Sigmoid colon (tissue), 7 donors: Measurements from ENCODE around the gene RGMB. TPM values are rescaled to one million over a fixed set of nuclear protein-coding genes. Genes with fewer than 3 reads are reported as not detected.

Source experiments
- DNase-seq: peaks from one replicate; pipeline ENCODE4 v3.0.0-alpha.2; 2019
- H3K27ac ChIP-seq, 4 donors: fragments of 200-600 bp; sonication (generic); one replicate each; pipeline ENCODE4 v1.5.1; 2016 to 2019; ENCODE audit warnings: mild to moderate bottlenecking in 1 of 4
- H3K27me3 ChIP-seq, 3 donors: fragments of 200-600 bp; sonication (generic); one replicate each; pipeline ENCODE4 v1.5.1; 2019; ENCODE audit warnings: mild to moderate bottlenecking in 1 of 3
- H3K36me3 ChIP-seq, 4 donors: fragments of 200-600 bp; sonication (generic); one replicate each; pipeline ENCODE4 v1.5.1; 2016 to 2019
- H3K4me1 ChIP-seq, 4 donors: fragments of 200-600 bp; sonication (generic); one replicate each; pipeline ENCODE4 v1.5.1; 2017 to 2019
- H3K4me3 ChIP-seq, 4 donors: fragments of 200-600 bp; sonication (generic); one replicate each; pipeline ENCODE4 v1.5.1; 2017 to 2019; ENCODE audit warnings: mild to moderate bottlenecking in 2 of 4, moderate library complexity in 1 of 4
- H3K9me3 ChIP-seq, 4 donors: fragments of 200-600 bp in 3 of 4; sonication (generic) in 3 of 4; one replicate each; pipeline versions ENCODE4 v1.5.1 to v1.6.1; 2013 to 2019
- EP300 ChIP-seq, 4 donors: sonication (generic); formaldehyde crosslinking; IDR thresholded peaks; one replicate each; pipeline ENCODE4 v1.6.1; 2017; ENCODE audit warnings: antibody characterized with exemption in 4 of 4
- POLR2A ChIP-seq, 2 donors: fragments of 450-650 bp; IDR thresholded peaks; one replicate each; pipeline ENCODE4 v1.6.1; 2016; ENCODE audit warnings: antibody characterized with exemption in 2 of 2, mild to moderate bottlenecking in 2 of 2, moderate library complexity in 2 of 2
- POLR2AphosphoS5 ChIP-seq, 4 donors: sonication (generic); formaldehyde crosslinking; IDR thresholded peaks; one replicate each; pipeline ENCODE4 v1.6.1; 2017; ENCODE audit warnings: antibody characterized with exemption in 4 of 4
- WGBS, 2 donors: extraction: QIAGEN DNeasy Blood & Tissue Kit; methylation state at CpG; one replicate each; pipeline ENCODE4 v1.1.7; 2013; 5-methylcytosine and 5-hydroxymethylcytosine counted together
- intact Hi-C: fragments of 100-400 bp; cut with DNase I; formaldehyde crosslinking; loops from one replicate; pipeline ENCODE4 v1.15.1; 2023
- polyA plus RNA-seq, 3 donors: library from polyadenylated mRNA; stranded (reverse); fragments of 200-250 nt; gene quantifications; one replicate each; pipeline ENCODE4 v1.2.3, GENCODE V29; 2013
- total RNA-seq, 4 donors: library from RNA; depleted of rRNA; stranded (reverse); fragments of >200 nt; gene quantifications; one replicate each; pipeline ENCODE4 v1.1.0, GENCODE V29; 2016
- TF ChIP-seq, protein P1 (sequence below), 4 experiments: fragments of 450-650 bp in 3 of 4; fragments of 200-600 bp in 1 of 4; IDR thresholded peaks; one replicate each; pipeline ENCODE4 v1.5.1; 2016 to 2019; ENCODE audit warnings: antibody characterized with exemption in 4 of 4, mild to moderate bottlenecking in 3 of 4, moderate library complexity in 2 of 4
- donor health status: healthy with polysubstance abuse.
- donor health status: Bipolar disorder and iron deficiency.
- donor health status: healthy.

RGMB gene
- total and polyA plus RNA-seq, 7 donors = 3.7 to 32.1 (median 25.0) TPM

DNA sequence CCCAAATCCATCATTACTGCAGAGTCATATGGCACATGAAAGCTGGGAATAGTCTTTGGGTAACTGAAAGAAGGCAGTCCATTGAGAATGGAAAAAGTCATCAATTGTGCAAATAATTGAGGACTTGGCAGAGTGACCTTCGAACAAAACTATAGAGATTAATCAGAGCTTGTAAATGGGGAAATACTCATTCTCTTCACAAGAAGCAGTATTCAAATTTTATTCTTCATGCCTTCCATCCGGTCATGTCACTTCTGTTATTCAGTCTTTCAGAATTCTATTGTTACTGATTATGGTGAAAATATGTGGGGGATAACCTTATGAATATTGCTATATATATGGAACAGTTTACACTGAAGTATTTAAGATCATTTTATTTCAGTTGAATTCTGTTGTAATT is 8.1 kb downstream of the RGMB start:
- no peaks in the 10 kb centered on the region for H3K9me3 ChIP-seq
- H3K4me3 ChIP-seq = no peak overlapping the region
- intact Hi-C loops = no loop called here
- no peak overlapping the region for H3K27ac ChIP-seq
- TF ChIP-seq POLR2AphosphoS5 (IDR thresholded peaks at IDR 0.05) (no peak), POLR2A (IDR thresholded peaks at IDR 0.05) (no peak), EP300 (IDR thresholded peaks at IDR 0.05) (no peak)
- TF ChIP-seq, protein P1, sequence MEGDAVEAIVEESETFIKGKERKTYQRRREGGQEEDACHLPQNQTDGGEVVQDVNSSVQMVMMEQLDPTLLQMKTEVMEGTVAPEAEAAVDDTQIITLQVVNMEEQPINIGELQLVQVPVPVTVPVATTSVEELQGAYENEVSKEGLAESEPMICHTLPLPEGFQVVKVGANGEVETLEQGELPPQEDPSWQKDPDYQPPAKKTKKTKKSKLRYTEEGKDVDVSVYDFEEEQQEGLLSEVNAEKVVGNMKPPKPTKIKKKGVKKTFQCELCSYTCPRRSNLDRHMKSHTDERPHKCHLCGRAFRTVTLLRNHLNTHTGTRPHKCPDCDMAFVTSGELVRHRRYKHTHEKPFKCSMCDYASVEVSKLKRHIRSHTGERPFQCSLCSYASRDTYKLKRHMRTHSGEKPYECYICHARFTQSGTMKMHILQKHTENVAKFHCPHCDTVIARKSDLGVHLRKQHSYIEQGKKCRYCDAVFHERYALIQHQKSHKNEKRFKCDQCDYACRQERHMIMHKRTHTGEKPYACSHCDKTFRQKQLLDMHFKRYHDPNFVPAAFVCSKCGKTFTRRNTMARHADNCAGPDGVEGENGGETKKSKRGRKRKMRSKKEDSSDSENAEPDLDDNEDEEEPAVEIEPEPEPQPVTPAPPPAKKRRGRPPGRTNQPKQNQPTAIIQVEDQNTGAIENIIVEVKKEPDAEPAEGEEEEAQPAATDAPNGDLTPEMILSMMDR (IDR thresholded peaks at IDR 0.05) = no peak
- H3K27me3 ChIP-seq = no peaks in the 10 kb centered on the region
- 14 to 49% methylated on average over 2 of the region's 2 CpGs for WGBS, 2 donors
- peaks cover 0 to 6% (median 2%) of the 10 kb centered on the region in 4 donors for H3K36me3 ChIP-seq
- no peak for DNase-seq
- peaks cover 0 to 50% (median 27%) of the 10 kb centered on the region in 4 donors for H3K4me1 ChIP-seq

DNA sequence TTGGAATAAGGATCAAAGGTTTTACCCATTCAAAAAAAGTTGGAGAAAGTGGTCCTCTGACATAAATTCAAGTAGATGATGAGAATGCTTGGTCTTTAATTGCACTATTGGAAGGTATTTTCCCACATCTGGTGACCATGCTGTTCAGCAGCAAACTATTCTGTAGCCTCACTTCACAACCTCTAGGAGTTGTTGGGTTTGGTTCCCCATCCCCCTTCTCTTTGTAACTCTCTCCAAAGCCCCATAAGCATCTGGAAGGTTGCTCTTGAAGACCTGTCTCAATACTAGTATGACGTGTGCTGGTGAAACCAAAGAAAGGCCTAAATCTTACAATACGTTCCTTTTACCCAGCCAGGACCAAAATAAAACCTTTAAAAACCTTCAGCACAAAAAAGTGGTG is 8.5 kb downstream of the RGMB start:
- TF ChIP-seq EP300 (IDR thresholded peaks at IDR 0.05) = no peak
- no peak for TF ChIP-seq POLR2AphosphoS5 (IDR thresholded peaks at IDR 0.05)
- TF ChIP-seq, protein P1 (IDR thresholded peaks at IDR 0.05) = no peak
- no peak for TF ChIP-seq POLR2A (IDR thresholded peaks at IDR 0.05)
- H3K4me1 ChIP-seq = peaks cover 0 to 52% (median 26%) of the 10 kb centered on the region in 4 donors
- no peak for DNase-seq
- no peak overlapping the region for H3K27ac ChIP-seq
- H3K4me3 ChIP-seq = no peak overlapping the region
- 27 to 79% methylated on average over 2 of the region's 2 CpGs for WGBS, 2 donors
- intact Hi-C loops = no loop called here
- no peaks in the 10 kb centered on the region for H3K9me3 ChIP-seq
- H3K27me3 ChIP-seq = no peaks in the 10 kb centered on the region
- peaks cover 0 to 6% (median 2%) of the 10 kb centered on the region in 4 donors for H3K36me3 ChIP-seq

DNA sequence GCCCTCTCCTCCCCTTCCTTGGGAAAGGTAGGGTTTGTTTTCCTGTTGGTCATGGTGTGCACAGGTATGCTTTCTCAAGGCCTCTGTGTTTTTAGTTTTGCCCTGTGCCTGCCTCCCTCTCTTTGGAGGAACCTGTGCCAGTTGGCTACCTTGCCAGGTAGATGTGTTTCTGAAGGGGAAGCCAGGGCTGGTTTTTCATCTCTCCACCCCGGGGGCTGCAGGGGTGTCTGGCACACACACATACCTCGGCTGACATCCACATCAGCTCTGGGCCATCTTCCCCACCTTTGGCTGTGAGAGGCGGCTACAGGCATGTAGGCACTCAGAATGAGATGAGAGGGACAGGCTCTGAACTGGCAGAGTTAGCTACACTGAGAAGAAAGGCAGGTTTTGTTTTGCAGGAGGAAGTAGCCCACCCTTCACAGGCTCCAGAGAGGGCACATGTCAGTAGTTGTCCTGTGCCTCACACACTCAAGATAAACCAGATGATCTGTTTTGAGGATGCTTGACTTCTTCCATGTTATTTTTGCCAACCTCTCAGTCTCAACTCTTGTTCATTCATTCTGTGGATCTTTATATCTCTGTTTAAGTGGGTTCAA is 9.7 kb downstream of the RGMB start:
- H3K36me3 ChIP-seq = peaks cover 0 to 9% (median 3%) of the 10 kb centered on the region in 4 donors
- DNase-seq = no peak
- WGBS, 2 donors = 23 to 70% methylated on average over 3 of the region's 3 CpGs
- H3K4me1 ChIP-seq = peaks cover 0 to 63% (median 34%) of the 10 kb centered on the region in 4 donors
- intact Hi-C loops = no loop called here
- H3K27ac ChIP-seq = no peak overlapping the region
- H3K4me3 ChIP-seq = no peak overlapping the region
- TF ChIP-seq EP300 (IDR thresholded peaks at IDR 0.05) (no peak), POLR2A (IDR thresholded peaks at IDR 0.05) (no peak), POLR2AphosphoS5 (IDR thresholded peaks at IDR 0.05) (no peak)
- TF ChIP-seq, protein P1 (IDR thresholded peaks at IDR 0.05) = no peak
- H3K9me3 ChIP-seq = no peaks in the 10 kb centered on the region
- H3K27me3 ChIP-seq = no peaks in the 10 kb centered on the region

DNA sequence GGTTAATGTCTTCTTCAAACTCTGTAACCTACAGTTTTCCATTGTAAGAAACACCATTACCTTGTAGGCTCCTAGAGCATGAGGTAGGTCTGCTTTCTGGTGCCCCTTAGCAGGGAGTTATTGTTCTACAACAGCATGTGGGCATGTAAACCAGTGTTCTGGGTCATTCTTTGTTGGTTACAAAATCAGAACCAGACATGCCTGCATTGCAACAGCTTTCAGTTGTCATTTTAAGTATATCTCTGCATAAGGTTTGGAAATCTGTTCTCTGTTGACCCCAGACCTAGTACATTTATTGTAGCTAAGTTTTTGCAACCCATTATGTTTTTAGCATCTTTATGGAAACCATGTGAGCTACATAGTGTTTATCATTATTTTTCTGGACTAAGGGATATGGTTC is 10.9 kb downstream of the RGMB start:
- DNase-seq = no peak
- intact Hi-C loops = no loop called here
- no peak for TF ChIP-seq POLR2A (IDR thresholded peaks at IDR 0.05)
- no peak for TF ChIP-seq EP300 (IDR thresholded peaks at IDR 0.05)
- TF ChIP-seq, protein P1 (IDR thresholded peaks at IDR 0.05) = no peak
- TF ChIP-seq POLR2AphosphoS5 (IDR thresholded peaks at IDR 0.05) = no peak
- no peaks in the 10 kb centered on the region for H3K9me3 ChIP-seq
- peak overlapping the region in 1 of 4 donors; percentile 28 for H3K27ac ChIP-seq
- H3K36me3 ChIP-seq = peaks cover 0 to 9% (median 3%) of the 10 kb centered on the region in 4 donors
- no peaks in the 10 kb centered on the region for H3K27me3 ChIP-seq
- H3K4me3 ChIP-seq = no peak overlapping the region
- peaks cover 0 to 68% (median 41%) of the 10 kb centered on the region in 4 donors for H3K4me1 ChIP-seq

DNA sequence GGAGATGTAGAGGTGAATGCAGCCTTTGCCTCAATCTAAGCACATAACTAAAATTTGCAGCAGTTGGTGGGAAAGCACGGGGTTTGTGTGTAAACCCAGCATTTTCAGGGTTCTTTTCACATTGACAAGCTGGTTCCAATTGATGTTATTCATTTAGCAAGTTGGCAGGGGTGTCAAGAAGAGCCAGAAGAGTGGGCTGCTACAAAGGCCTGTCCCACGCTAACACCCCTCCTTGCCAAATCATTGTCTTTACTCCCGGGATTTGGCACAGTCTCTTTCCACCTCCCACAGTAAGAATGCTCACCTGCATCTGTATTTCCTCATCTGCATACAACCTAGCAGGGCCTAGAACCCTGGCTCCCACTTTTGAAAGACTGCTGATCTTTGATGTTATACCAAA is 11.8 kb downstream of the RGMB start:
- intact Hi-C loops = no loop called here
- Histone ChIP-seq H3K27me3 (no peaks in the 10 kb centered on the region), H3K4me1 (peaks cover 0 to 67% (median 41%) of the 10 kb centered on the region in 4 donors), H3K9me3 (no peaks in the 10 kb centered on the region), H3K4me3 (no peak overlapping the region), H3K36me3 (peaks cover 0 to 6% (median 3%) of the 10 kb centered on the region in 4 donors), H3K27ac (no peak overlapping the region)
- no peak for DNase-seq
- 18 to 69% methylated on average over 3 of the region's 3 CpGs for WGBS, 2 donors
- TF ChIP-seq, protein P1 (IDR thresholded peaks at IDR 0.05) = no peak
- TF ChIP-seq POLR2AphosphoS5 (IDR thresholded peaks at IDR 0.05) (no peak), POLR2A (IDR thresholded peaks at IDR 0.05) (no peak), EP300 (IDR thresholded peaks at IDR 0.05) (no peak)
